HuH-7.5 (cell line): ENCODE results near the gene P4HB.

Experiments used
- DNase-seq: peaks from one replicate; pipeline ENCODE4 v3.0.0; 2011; ENCODE audit warnings: low spot score

Gene P4HB

GRCh38 chr17:81831563-81831956 is 28.8 kb downstream of the P4HB start:
- DNase-seq, result no peak

GRCh38 chr17:81829858-81830257 is 30.5 kb downstream of the P4HB start:
- no peak for DNase-seq

- DNase-seq, result no peak
Measured at GRCh38 chr17:81828656-81829055, 31.7 kb downstream of the P4HB start.

- no peak for DNase-seq
Measured at GRCh38 chr17:81825841-81826466, 34.4 kb downstream of the P4HB start.

- no peak for DNase-seq
Measured at GRCh38 chr17:81824595-81824994, 35.7 kb downstream of the P4HB start.

- DNase-seq, result no peak
Measured at GRCh38 chr17:81823820-81824550, 36.4 kb downstream of the P4HB start.

- DNase-seq, result no peak
Measured at GRCh38 chr17:81822996-81823819, 37.1 kb downstream of the P4HB start.

- DNase-seq, result no peak
Measured at GRCh38 chr17:81822312-81822637, 38.1 kb downstream of the P4HB start.

GRCh38 chr17:81821603-81822311 is 38.6 kb downstream of the P4HB start:
- peak; percentile 84 for DNase-seq

GRCh38 chr17:81821147-81821546 is 39.2 kb downstream of the P4HB start:
- no peak for DNase-seq

- no peak for DNase-seq
Measured at GRCh38 chr17:81819708-81820107, 40.6 kb downstream of the P4HB start.

GRCh38 chr17:81817758-81818147 is 42.6 kb downstream of the P4HB start:
- DNase-seq, result no peak

- no peak for DNase-seq
Measured at GRCh38 chr17:81815646-81815986, 44.7 kb downstream of the P4HB start.

GRCh38 chr17:81814748-81815645 is 45.3 kb downstream of the P4HB start:
- DNase-seq, result peak; percentile 54

GRCh38 chr17:81813861-81814683 is 46.3 kb downstream of the P4HB start:
- no peak for DNase-seq

- DNase-seq, result no peak
Measured at GRCh38 chr17:81813371-81813684, 47.0 kb downstream of the P4HB start.

- no peak for DNase-seq
Measured at GRCh38 chr17:81812571-81813370, 47.6 kb downstream of the P4HB start.

- DNase-seq, result no peak
Measured at GRCh38 chr17:81811705-81812570, 48.4 kb downstream of the P4HB start.
